Measurements from ENCODE around the gene MYO3B. TPM values are rescaled to one million over a fixed set of nuclear protein-coding genes. Genes with fewer than 3 reads are reported as not detected.

Gene MYO3B
- total RNA-seq, 1 donor from 2014 or later, result not detected

GRCh38 chr2:170703776-170704476 lies 526.0 kb downstream of the MYO3B start:
- Mint-ChIP-seq H3K4me3 (no peak overlapping the region), H3K27me3 (ENCODE audit: low read depth) (peaks cover 25% of the 10 kb centered on the region), H3K27ac (ENCODE audit: unreplicated experiment) (peak overlapping the region; percentile 9)

More at GRCh38 chr2:170703776-170704476, 526.0 kb downstream of the MYO3B start:
- TF ChIP-seq, protein P1, sequence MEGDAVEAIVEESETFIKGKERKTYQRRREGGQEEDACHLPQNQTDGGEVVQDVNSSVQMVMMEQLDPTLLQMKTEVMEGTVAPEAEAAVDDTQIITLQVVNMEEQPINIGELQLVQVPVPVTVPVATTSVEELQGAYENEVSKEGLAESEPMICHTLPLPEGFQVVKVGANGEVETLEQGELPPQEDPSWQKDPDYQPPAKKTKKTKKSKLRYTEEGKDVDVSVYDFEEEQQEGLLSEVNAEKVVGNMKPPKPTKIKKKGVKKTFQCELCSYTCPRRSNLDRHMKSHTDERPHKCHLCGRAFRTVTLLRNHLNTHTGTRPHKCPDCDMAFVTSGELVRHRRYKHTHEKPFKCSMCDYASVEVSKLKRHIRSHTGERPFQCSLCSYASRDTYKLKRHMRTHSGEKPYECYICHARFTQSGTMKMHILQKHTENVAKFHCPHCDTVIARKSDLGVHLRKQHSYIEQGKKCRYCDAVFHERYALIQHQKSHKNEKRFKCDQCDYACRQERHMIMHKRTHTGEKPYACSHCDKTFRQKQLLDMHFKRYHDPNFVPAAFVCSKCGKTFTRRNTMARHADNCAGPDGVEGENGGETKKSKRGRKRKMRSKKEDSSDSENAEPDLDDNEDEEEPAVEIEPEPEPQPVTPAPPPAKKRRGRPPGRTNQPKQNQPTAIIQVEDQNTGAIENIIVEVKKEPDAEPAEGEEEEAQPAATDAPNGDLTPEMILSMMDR (conservative IDR thresholded peaks at IDR 0.05), result no peak
- Mint-ChIP-seq H3K36me3 (ENCODE audit: low read depth) (peaks cover 3% of the 10 kb centered on the region), H3K4me1 (peaks cover 14% of the 10 kb centered on the region), H3K9me3 (peaks cover 4% of the 10 kb centered on the region)
- DNase-seq (ENCODE audit: low read depth, low spot score), result no peak

Measured in neural crest cell (in vitro differentiated cells).